ENCODE data around the gene ZNF398. TPM values are rescaled to one million over a fixed set of nuclear protein-coding genes. Genes with fewer than 3 reads are reported as not detected.
A peak's percentile ranks its signal among the peaks of the same experiment; 100 is the strongest.

ZNF398 gene
- total and polyA plus RNA-seq, 2 of the 13 experiments (the other 11 are each of a cell fraction or from before 2014, with no cell fraction given) = 3.0 to 8.9 TPM

GRCh38 chr7:149125863-149126661, 21.2 kb upstream of the ZNF398 start, which contains the start of gene ZNF425 (continued):
- peak; percentile 77 for TF ChIP-seq ATF2 (CRISPR knock-in tag; IDR thresholded peaks at IDR 0.05)
- 0 out of 2 replicates have a peak, but pooled peaks have one; percentile 76 for TF ChIP-seq HBP1 (CRISPR knock-in tag; IDR thresholded peaks at IDR 0.05; ENCODE audit: low read depth)
- peak; percentile 82 for TF ChIP-seq KLF6 (CRISPR knock-in tag; IDR thresholded peaks at IDR 0.05)
- peak; percentile 85 for TF ChIP-seq ZNF18 (CRISPR knock-in tag; IDR thresholded peaks at IDR 0.05; ENCODE audit: insufficient replicate concordance)
- TF ChIP-seq HOMEZ (CRISPR knock-in tag; IDR thresholded peaks at IDR 0.05; ENCODE audit: low read depth) = peak; percentile 85
- TF ChIP-seq POGZ (CRISPR knock-in tag; IDR thresholded peaks at IDR 0.05) = peak; percentile 99
- peak; percentile 87; the same call in 1 of the 2 replicates for TF ChIP-seq CC2D1A (CRISPR knock-in tag; IDR thresholded peaks at IDR 0.05)
- no peak for TF ChIP-seq CHD2 (IDR thresholded peaks at IDR 0.05; ENCODE audit: low read depth, low read length)
- peak; percentile 53 for TF ChIP-seq ZNF746 (CRISPR knock-in tag; IDR thresholded peaks at IDR 0.05)
- TF ChIP-seq SRSF4 (IDR thresholded peaks at IDR 0.05; ENCODE audit: low read depth, low read length, poor library complexity, severe bottlenecking) = no peak
- peak; percentile 93 for TF ChIP-seq ZBTB2 (CRISPR knock-in tag; IDR thresholded peaks at IDR 0.05; ENCODE audit: low read depth)
- TF ChIP-seq SAP130 (CRISPR knock-in tag; IDR thresholded peaks at IDR 0.05; ENCODE audit: low read depth) = peak; percentile 91
- no peak for TF ChIP-seq ZC3H4 (CRISPR knock-in tag; IDR thresholded peaks at IDR 0.05; ENCODE audit: borderline replicate concordance)
- TF ChIP-seq SPEN (CRISPR knock-in tag; IDR thresholded peaks at IDR 0.05; ENCODE audit: low read depth) = peak; percentile 96
- no peak for TF ChIP-seq ZNF24 (IDR thresholded peaks at IDR 0.05)
- TF ChIP-seq DNMT3B (CRISPR knock-in tag; conservative IDR thresholded peaks at IDR 0.05) = no peak
- TF ChIP-seq ZNF577 (CRISPR knock-in tag; IDR thresholded peaks at IDR 0.05; ENCODE audit: borderline replicate concordance, low read depth) = no peak
- TF ChIP-seq GABPB1 (CRISPR knock-in tag; IDR thresholded peaks at IDR 0.05) = peak; percentile 96
- peak; percentile 38; the same call in 1 of the 2 replicates for TF ChIP-seq ZNF484 (CRISPR knock-in tag; IDR thresholded peaks at IDR 0.05; ENCODE audit: borderline replicate concordance, low read depth)
- peak; percentile 81; the same call in 1 of the 2 replicates for TF ChIP-seq AHR (CRISPR knock-in tag; IDR thresholded peaks at IDR 0.05)
- TF ChIP-seq ZMAT5 (CRISPR knock-in tag; IDR thresholded peaks at IDR 0.05; ENCODE audit: borderline replicate concordance, low read depth) = no peak
